Hematopoietic multipotent progenitor cell treated with erythropoietin and hydrocortisone succinate and interleukin-3 and kit ligand, for 15 days (in vitro differentiated cells): ENCODE results near the gene STX8.
"Not testable (repeated sequence)": the region's sequence is repeated elsewhere in the genome, so short reads cannot be mapped to it uniquely, and the experiment has no call there.

Experiments
- DNase-seq: peaks from one replicate; pipeline ENCODE4 v3.0.0-alpha.2; 2015; ENCODE audit warnings: low spot score

The STX8 gene

GRCh38 chr17:9575381-9576101, at the start of gene STX8:
Gene STX8, minus strand, starts transcription at chr17:9575820. Its CDS starts 12 bp downstream, at chr17:9575808.
- peak; percentile 61 for DNase-seq

DNA sequence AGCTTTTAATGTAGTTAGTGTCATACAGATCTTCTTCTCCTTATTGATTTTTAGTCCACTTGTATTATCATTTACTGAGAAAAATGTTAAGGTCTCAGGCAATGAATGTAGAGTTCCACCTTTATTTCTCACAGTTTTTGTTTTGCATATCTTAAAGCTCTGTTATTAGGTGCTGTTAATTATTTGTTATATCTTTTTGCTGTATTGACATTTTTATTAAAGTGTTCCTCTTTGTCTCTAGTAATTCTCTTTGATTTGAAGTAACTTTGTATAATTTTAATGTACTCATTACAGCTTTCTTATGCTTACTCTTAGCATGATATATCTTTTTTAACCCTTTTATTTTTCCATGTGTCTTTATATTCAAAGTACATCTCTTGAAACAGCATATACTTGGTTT, 47.3 kb upstream of the STX8 start:
- no peak for DNase-seq

DNA sequence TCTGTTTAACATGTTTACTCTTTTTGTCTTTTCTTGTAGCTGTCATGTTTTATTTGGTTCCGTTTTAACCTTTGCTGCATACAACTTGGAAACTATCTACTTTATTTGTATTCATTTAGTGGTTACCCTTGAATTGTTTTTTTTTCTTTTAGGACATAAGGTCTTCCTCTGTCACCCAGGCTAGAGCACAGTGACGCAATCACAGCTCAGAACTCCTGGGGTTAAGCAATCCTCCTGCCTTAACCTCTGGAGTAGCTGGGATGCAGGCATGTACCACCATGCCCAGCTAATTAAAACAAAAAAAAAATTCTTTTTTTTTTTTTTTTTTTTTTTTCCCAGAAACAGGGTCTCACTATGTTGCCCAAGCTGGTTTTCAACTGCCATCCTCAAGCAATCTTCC, 39.9 kb upstream of the STX8 start:
- DNase-seq, result no peak

DNA sequence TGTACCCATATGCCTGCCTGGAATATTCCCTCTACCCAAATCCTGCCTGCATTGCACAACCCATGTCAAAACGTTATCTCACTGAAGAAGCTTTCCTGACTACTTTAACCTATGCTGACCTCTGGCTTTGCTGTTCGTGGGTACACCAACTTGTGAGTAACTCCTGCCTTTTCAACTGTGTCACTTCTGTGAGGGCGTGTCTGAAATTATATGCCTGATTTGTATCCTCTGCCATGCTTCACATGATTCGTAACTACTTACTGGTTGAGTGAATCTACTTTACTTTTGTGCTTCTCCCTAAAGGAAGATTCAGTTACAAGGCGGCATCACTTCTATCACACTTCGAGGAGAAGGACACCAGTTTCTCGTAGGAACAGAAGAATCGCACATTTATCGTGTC, 36.4 kb upstream of the STX8 start:
- DNase-seq, result no peak

DNA sequence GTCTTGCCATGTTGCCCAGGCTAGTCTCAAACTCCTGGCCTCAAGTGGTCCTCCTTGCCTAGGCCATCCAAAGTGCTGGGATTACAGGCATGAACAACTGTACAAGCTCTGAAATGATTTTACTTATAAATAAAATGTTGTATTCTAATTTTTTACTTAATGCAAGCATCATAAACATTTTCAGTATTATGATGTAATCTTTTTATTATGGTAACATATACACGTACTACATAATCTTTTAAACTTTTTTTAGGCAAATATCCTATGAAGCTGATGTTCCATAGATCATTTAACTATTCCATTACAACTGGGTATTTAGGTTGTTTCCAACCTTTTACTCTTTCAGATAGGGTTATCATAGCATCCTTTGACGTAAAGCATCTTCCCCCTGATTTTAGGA, 35.9 kb upstream of the STX8 start:
- DNase-seq, result no peak

GRCh38 chr17:9607058-9607457, 31.4 kb upstream of the STX8 start:
- not testable (repeated sequence) for DNase-seq

- no peak for DNase-seq
These were observed 30.8 kb upstream of the STX8 start for GRCh38 chr17:9606453-9606852.

DNA sequence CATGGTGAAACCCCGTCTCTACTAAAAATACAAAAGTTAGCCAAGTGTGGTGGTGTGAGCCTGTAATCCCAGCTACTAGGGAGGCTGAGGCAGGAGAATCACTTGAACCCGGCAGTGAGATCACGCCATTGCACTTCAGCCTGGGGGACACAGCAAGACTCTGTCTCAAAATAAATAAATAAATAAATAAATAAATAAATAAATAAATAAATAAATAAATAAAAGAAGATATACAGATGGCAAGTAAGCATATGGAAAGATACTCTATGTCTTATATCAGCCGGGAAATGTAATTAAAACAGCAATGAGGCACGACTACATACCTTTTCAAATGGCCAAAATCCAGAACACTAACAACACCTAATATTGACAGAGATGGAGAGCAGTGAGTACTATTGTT, 29.0 kb upstream of the STX8 start:
- DNase-seq, result not testable (repeated sequence)

DNA sequence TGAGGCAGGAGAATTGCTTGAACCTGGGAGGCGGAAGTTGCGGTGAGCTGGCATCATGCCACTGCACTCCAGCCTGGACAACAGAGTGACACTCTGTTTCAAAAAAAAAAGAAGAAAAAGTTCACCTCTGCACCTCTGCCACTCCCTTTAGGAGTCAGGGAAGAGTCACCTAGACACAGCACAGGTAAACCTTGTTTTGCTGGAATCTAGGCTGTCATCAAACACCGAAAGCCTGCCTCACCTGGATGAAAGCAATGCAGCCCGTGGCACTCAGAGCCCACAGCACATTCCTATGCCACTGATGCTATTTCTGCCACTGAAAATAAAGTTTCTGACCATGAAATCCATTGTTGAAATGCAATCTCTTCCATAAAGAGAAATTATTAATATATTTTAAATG, 23.0 kb upstream of the STX8 start:
- DNase-seq, result no peak

DNA sequence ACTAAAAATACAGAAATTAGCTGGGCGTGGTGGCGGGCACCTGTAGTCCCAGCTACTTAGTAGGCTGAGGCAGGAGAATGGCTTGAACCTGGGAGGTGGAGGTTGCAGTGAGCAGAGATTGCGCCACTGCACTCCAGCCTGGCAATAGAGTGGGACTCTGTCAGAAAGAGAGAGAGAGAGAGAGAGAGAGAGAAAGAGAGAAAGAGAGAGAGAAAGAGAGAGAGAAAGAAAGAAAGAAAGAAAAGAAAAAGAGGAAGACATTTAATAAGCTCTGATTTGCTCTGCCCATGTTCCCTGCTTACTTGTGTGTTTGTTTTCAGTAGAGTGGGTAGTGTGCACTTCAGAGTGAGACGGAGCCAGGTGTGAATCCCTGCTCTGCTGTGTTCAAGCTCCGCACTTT, 22.0 kb upstream of the STX8 start:
- DNase-seq, result not testable (repeated sequence)

DNA sequence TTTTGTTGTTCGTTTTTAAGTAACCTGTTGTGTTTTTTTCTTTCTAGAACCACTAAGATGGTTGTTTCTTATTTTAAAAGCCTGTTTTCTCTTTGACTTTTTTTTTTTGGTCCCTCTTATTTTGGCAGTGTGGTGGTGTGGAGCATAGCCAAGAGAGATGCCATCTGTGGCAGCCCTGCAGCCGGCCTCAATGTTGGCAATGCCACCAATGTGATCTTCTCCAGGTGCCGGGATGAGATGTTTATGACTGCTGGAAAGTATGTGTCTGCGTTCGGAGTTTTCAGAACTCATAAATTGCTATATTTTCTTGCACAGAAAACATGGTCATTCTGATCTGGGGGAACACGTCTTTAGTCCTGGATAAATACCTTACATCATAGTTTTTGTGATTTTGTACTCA, 18.4 kb upstream of the STX8 start:
- DNase-seq, result no peak

GRCh38 chr17:9587969-9588656, 12.5 kb upstream of the STX8 start:
- DNase-seq, result no peak

DNA sequence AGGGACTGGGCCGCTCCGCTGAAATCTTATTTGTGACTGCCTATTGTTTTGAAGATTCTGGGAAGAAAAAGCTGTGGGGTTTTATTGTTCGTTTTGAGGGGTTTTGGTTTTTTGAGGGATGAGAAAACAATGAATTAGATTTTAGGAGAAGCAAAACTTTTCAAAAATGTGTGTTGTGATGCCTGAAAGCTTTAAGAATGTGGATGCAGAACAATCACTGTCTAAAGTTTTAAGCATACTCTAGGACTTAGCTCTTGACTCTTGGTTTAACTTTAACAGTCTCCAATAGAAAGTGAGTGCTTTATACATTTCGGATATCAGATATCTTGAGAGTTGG, 1.7 kb upstream of the STX8 start:
- no peak for DNase-seq

DNA sequence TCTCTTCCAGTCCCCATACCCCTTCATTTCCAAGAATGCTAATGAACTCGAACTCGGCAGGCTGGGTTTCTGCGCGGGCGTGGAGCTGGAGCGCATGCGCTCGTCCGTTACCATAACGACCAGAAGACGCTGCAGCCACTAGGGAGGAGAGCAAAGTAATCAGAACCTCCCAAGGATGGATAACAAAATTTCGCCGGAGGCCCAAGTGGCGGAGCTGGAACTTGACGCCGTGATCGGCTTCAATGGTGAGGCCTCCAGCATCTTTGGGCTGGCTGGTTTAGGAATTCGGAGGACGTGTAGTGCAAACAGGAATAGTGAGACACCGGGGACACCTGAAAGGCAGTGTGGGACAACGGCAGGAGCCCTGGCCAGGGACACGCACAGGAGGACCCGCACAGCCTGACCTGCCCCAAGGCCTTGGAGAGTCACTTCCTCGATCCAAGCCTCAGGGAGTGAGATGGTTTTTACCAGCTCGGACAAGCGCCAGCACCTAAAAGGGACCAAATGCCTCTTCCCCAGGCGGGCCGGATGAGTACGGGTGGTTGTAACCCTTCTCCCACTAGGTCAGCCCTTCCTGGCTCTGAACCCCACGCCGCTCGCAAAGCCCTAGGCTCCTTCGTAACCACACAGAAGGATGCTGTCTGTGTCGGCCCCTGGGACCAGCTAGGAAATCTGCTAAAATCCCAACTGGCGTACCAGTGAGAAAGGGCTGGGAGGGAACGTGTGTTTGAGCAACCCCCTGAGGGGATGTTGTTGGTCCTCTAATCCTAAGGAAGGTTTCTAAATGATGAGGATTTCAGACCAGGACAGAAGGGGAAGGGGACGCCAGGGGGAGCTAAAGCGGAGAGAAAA, 1.1 kb upstream of the STX8 start, which contains the start of gene CFAP52:
TSS of gene CFAP52 (plus strand) at position 122 of the 852 bp plus-strand sequence. CDS start at position 176, 54 bp downstream.
- peak; percentile 73 for DNase-seq

- no peak for DNase-seq
These were observed 4.4 kb downstream of the STX8 start for GRCh38 chr17:9571201-9571600.

DNA sequence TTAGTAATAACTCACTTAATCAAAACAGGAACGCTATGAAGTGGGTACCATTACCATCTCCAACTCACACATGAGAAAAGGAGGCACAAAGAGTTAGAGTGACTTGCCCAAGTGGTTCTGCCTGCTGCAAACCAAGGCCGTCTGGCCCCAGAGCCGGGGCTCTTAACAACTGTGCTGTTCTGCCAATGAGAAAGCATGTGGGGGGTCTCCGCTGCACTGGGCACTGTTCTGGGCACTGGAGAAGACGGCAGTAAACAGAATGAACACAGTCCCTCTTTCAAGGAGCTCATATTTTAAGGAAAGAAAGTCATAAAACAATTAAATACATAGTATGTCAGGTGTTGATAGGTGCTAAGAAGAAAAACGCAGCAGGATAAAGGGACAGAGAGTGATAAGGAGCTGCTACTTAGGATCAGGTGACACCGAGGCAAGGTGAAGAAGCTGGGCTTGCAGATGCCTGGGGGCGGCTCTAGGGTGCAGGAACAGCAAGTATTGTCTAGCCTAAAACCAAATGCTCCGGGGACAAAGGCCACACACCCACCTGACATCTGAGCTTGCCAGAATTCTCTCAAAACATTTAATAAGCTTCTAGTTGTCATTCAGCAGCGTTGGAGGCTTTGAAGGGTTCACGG, 6.5 kb downstream of the STX8 start:
- no peak for DNase-seq

DNA sequence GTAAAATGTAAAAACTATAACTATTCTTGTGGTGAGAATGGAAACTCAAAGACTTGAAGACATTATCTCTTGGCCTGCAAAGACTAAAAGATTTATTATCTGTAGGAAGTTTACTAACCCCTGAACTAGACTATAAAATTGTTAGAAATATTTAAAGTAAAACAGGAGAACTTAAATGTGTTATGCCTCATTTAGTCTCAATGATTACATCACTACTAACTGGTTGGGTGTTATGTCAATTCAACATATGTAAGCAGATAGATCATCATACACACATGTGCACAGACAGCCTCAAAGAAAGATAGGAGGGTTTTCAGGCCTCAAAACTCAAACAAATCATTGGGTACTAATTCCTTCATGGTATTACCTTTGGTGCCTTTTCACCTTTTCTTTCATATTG, 7.6 kb downstream of the STX8 start:
- DNase-seq, result no peak

DNA sequence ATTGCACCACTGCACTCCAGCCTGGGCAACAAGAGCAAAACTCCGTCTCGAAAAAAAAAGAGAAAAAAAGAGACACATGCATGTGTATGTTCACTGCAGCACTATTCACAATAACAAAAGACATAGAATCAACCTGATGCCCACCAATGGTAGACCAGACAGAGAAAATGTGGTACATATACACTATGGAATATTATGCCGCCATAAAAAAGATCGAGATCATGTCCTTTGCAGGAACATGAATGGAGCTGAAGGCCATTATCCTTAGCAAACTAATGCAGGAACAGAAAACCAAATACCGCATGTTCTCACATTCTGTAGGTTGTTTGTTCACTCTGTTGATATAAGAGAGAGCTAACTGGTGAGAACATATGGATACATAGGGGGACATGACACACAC, 8.9 kb downstream of the STX8 start:
- not testable (repeated sequence) for DNase-seq

GRCh38 chr17:9566067-9566466, 9.6 kb downstream of the STX8 start:
- DNase-seq, result no peak

DNA sequence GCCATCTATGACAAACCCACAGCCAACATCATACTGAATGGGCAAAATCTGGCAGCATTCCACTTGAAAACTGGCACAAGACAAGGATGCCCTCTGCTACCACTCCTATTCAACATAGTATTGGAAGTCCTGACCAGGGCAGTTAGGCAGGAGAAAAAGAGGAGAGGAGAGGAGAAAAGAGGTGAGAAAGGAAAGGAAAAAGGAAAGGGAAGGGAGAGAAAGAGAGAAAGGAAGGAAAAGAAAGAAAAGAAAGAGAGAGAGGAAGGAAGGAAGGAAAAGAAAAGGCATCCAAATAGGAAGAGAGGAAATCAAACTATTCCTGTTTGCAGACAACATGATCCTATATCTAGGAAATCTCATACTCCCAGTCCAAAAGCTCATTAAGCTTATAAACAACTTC, 11.5 kb downstream of the STX8 start:
- no peak for DNase-seq

DNA sequence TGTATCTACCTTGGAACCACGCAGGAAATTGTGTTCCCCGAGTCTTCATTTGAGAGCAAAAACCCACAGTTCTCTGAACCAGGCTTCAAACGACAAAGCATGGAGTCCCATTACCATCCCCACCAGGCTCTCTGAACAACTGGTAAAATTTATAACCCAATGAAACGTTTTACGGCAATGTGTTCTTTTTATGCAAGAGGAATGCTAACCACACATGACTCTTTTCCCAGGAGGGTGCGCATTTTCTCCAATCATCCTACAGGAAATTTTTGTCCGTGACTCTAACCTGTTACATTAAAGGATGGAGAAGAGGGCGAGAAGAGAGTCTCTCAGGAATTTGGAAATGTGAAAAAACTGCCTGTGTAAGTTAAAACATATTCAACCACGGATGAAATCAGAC, 17.8 kb downstream of the STX8 start:
- no peak for DNase-seq

- DNase-seq, result no peak
These were observed 18.4 kb downstream of the STX8 start for GRCh38 chr17:9557161-9557755.
